ENCODE results near the gene EBF3.

DNA sequence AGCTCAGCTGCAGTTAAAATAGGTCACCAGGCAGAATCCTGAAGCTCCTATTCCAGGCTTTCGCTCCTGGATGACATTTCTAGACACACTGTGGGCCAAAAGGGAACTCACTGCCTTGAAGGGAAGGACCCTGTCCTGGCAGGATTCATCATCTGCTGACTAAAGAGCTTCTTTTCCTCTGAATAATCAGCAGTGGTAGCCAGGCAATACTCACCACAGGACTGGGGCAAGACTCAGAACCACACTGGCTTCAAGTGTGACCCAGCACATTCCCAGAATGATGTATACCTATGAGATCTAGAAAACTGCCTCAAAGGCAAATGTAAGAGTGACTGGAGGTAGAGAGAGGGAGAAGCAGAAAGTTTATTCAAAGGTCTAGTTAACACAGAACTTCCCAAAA is 29.5 kb upstream of the EBF3 start:
- TF ChIP-seq EZH2 (IDR thresholded peaks at IDR 0.05; ENCODE audit: low read length, unreplicated experiment) (no peak), EZH2phosphoT487 (IDR thresholded peaks at IDR 0.05; ENCODE audit: borderline replicate concordance, low read length) (no peak)
- TF ChIP-seq, protein P1, sequence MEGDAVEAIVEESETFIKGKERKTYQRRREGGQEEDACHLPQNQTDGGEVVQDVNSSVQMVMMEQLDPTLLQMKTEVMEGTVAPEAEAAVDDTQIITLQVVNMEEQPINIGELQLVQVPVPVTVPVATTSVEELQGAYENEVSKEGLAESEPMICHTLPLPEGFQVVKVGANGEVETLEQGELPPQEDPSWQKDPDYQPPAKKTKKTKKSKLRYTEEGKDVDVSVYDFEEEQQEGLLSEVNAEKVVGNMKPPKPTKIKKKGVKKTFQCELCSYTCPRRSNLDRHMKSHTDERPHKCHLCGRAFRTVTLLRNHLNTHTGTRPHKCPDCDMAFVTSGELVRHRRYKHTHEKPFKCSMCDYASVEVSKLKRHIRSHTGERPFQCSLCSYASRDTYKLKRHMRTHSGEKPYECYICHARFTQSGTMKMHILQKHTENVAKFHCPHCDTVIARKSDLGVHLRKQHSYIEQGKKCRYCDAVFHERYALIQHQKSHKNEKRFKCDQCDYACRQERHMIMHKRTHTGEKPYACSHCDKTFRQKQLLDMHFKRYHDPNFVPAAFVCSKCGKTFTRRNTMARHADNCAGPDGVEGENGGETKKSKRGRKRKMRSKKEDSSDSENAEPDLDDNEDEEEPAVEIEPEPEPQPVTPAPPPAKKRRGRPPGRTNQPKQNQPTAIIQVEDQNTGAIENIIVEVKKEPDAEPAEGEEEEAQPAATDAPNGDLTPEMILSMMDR (conservative IDR thresholded peaks at IDR 0.05; ENCODE audit: low read depth, low read length) = no peak
